NB4 (cell line): Measurements from ENCODE around the gene ARMC7.

Source experiments
- CTCF ChIP-seq: IDR thresholded peaks from one replicate; pipeline ENCODE4 v1.5.1; 2012; ENCODE audit warnings: low read depth, low read length
- MAX ChIP-seq: IDR thresholded peaks from 2 replicates; pipeline ENCODE4 v1.6.1; 2011; ENCODE audit warnings: low read depth, low read length
- MYC ChIP-seq: IDR thresholded peaks from 2 replicates; pipeline ENCODE4 v1.6.1; 2011; ENCODE audit warnings: low read depth, low read length
- POLR2A ChIP-seq: IDR thresholded peaks from 2 replicates; pipeline ENCODE4 v1.6.1; 2011; ENCODE audit warnings: mild to moderate bottlenecking; ENCODE audit not compliant: insufficient read length; ENCODE audit errors: extremely low read depth

GRCh38 chr17:75133001-75133400, 23.2 kb downstream of the ARMC7 start:
- TF ChIP-seq POLR2A: no peak
- TF ChIP-seq MAX: no peak
- no peak for TF ChIP-seq CTCF
- TF ChIP-seq MYC: no peak
